ENCODE results near the gene PLCB1.

PLCB1 gene

GRCh38 chr20:8860011-8860495 lies 728.0 kb downstream of the PLCB1 start:
- no peak for DNase-seq

- DNase-seq, result no peak
Measured at GRCh38 chr20:8862092-8862491, 730.0 kb downstream of the PLCB1 start.

- no peak for DNase-seq
Measured at GRCh38 chr20:8865636-8866035, 733.6 kb downstream of the PLCB1 start.

GRCh38 chr20:8867038-8867740 lies 735.1 kb downstream of the PLCB1 start:
- DNase-seq, result no peak

GRCh38 chr20:8870652-8871051 lies 738.6 kb downstream of the PLCB1 start:
- DNase-seq, result no peak

- no peak for DNase-seq
Measured at GRCh38 chr20:8874437-8874836, 742.4 kb downstream of the PLCB1 start.

GRCh38 chr20:8875586-8875985 lies 743.5 kb downstream of the PLCB1 start:
- DNase-seq, result no peak

GRCh38 chr20:8876366-8876765 lies 744.3 kb downstream of the PLCB1 start:
- DNase-seq, result no peak

- DNase-seq, result no peak
Measured at GRCh38 chr20:8877294-8877693, 745.2 kb downstream of the PLCB1 start.

- no peak for DNase-seq
Measured at GRCh38 chr20:8879669-8880068, 747.6 kb downstream of the PLCB1 start.

GRCh38 chr20:8880085-8880853 lies 748.2 kb downstream of the PLCB1 start:
- DNase-seq, result no peak

GRCh38 chr20:8891039-8891438 lies 759.0 kb downstream of the PLCB1 start:
- DNase-seq, result no peak

GRCh38 chr20:8895472-8895871 lies 763.4 kb downstream of the PLCB1 start:
- no peak for DNase-seq

GRCh38 chr20:8898823-8899222 lies 766.8 kb downstream of the PLCB1 start:
- no peak for DNase-seq

GRCh38 chr20:8901237-8902025 lies 769.4 kb downstream of the PLCB1 start:
- DNase-seq, result no peak

- DNase-seq, result no peak
Measured at GRCh38 chr20:8903655-8904605, 771.9 kb downstream of the PLCB1 start.

- DNase-seq, result no peak
Measured at GRCh38 chr20:8909596-8909995, 777.5 kb downstream of the PLCB1 start.

- no peak for DNase-seq
Measured at GRCh38 chr20:8912096-8912495, 780.0 kb downstream of the PLCB1 start.

- no peak for DNase-seq
Measured at GRCh38 chr20:8912731-8913130, 780.7 kb downstream of the PLCB1 start.

GRCh38 chr20:8913456-8913855 lies 781.4 kb downstream of the PLCB1 start:
- no peak for DNase-seq

- no peak for DNase-seq
Measured at GRCh38 chr20:8914421-8914820, 782.4 kb downstream of the PLCB1 start.

- DNase-seq, result no peak
Measured at GRCh38 chr20:8917084-8917483, 785.0 kb downstream of the PLCB1 start.

Data from CD4-positive, alpha-beta T cell treated with Interferon gamma for 1 hour (primary cell).